Liver (tissue), 3 donors: ENCODE results near the gene RBFOX1.

Experiments used
- CTCF ChIP-seq: fragments of 150-350 bp; IDR thresholded peaks from 2 replicates; pipeline ENCODE4 v1.5.1; 2017; ENCODE audit warnings: improper control_type of control experiment, low read depth, low read length; ENCODE audit not compliant: missing input control
- REST ChIP-seq: IDR thresholded peaks from 2 replicates; pipeline ENCODE4 v1.6.1; 2016; ENCODE audit warnings: antibody characterized with exemption, mild to moderate bottlenecking
- SP1 ChIP-seq: IDR thresholded peaks from 2 replicates; pipeline ENCODE4 v1.6.1; 2018; ENCODE audit warnings: antibody characterized with exemption, mild to moderate bottlenecking
- YY1 ChIP-seq: IDR thresholded peaks from 2 replicates; pipeline ENCODE4 v1.6.1; 2016; ENCODE audit warnings: antibody characterized with exemption, mild to moderate bottlenecking
- TF ChIP-seq, protein P1 (sequence below): IDR thresholded peaks from 2 replicates; pipeline ENCODE4 v1.6.1; 2016; ENCODE audit warnings: antibody characterized with exemption
- donor health status: healthy.
- donor health status: healthy.

- no peak for TF ChIP-seq CTCF
- no peak for TF ChIP-seq SP1
- TF ChIP-seq YY1: no peak
- TF ChIP-seq, protein P1, sequence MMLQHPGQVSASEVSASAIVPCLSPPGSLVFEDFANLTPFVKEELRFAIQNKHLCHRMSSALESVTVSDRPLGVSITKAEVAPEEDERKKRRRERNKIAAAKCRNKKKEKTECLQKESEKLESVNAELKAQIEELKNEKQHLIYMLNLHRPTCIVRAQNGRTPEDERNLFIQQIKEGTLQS: no peak
- TF ChIP-seq REST: no peak
These were observed 6.8 kb upstream of the RBFOX1 start for GRCh38 chr16:7325834-7326233.
